ENCODE results near the gene PRKAR2B.
"Not testable (repeated sequence)": the region's sequence is repeated elsewhere in the genome, so short reads cannot be mapped to it uniquely, and the experiment has no call there.

The PRKAR2B gene

DNA sequence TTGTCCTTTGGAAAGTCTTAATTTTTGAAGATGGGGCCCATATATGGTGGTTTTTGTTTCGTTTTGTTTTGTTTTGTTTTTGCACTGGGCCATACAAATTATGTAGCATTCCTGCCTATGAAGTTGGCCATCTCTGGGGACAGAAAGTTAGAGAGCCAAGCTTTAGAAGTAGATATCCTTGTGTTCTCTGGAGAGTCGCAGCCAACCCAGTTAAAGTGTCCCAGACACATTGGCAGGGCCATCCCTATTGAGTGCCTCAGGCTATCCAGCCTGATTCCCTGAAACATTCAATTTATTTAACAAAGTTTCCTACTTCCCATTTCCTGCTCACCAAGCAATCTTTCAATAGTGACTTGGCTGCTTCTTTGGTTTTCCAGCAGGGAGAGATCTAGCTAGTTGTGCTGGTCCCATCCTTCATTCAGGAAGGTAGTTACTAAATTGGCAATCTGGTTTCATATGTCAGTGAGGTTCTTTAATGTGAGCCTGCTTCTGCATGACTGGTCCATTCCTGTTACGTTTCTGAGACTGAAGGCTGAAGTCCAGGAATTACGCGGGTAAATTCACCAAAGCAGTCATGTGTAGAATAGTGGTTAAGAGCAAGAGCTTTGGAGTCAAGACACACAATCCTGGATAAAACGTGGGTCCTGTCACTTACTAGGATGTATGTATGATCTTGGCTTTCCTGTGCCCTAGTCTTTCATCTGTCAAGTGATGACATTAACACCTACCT, 75.0 kb downstream of the PRKAR2B start:
- no peak for DNase-seq (ENCODE audit: low spot score)

DNA sequence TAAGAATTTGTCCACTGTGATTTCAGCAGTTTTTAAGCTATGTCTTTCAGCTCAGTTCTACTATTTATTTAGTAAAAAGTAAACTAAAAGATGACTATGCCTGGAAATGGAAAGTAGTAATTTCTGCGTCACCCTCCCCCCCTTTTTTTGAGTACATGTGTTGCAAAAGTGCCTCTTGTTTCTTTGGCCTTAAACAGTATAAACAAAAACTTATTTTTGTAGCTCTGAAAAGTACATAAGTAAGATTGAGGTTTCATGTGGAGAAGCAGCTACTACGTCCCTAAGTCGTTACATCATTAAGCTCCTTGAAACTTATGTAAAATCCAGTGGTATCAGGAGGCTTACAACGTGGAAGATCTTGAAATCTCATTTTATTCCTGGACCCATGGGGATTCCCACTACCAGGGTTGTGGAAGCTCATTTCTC, 78.0 kb downstream of the PRKAR2B start:
- DNase-seq (ENCODE audit: low spot score): no peak

DNA sequence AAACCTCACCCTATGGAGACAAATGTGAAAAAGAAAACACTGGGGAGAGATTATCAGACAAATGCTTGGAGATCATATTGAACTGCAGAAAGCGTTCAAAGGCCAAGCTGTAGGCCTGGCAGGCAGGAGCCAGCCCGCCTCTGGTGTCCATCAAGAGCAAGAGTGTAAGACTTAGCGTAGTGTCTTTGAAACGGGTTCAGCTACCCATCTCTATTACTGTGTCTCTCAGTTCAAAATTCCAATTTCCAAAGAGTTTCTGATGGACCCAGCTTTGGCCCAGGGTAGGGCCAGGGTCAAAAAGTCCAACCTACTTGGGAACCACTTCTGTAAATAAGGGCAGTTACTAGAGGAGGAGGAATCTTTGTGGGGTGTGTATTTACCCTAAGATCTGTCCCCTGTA, 78.9 kb downstream of the PRKAR2B start:
- no peak for DNase-seq (ENCODE audit: low spot score)

DNA sequence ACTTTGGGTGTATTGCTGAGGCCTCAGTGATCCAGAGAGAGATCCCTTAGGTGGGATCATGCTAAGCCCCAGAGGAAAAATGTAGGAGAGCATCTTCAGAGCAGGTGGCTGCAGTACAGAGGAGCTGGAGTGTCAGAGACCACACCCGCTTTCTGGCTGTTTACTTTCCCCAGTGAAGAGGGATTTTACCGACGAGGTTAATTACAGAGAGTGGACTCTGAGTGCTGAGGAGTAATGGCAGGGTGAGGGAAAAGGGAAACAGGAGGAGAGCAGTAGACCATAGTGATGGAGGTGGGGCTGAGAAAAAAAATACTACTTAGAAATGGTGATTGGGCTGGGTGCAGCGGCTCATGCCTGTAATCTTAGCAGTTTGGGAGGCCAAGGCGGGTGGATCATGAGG, 81.0 kb downstream of the PRKAR2B start:
- no peak for DNase-seq (ENCODE audit: low spot score)

DNA sequence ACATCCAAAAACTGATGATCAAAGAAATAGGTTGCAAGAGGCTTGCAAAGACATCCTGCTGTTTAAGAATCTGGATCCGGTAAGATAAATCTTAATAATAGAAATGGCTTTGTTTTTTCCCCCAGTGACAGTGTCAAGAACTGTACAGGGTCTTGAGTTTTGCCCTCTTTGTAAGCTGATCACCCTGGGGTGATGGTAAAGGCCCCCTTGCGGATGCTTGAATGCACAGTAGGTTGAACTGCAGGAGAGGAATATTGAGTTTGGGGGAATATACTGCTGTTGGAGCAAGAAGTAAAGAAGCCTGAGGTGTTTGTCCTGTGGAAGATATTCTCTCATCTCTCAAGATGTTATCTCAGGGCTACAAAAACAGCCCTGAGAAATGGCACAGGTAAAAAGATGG, 83.7 kb downstream of the PRKAR2B start:
- DNase-seq (ENCODE audit: low spot score): no peak

DNA sequence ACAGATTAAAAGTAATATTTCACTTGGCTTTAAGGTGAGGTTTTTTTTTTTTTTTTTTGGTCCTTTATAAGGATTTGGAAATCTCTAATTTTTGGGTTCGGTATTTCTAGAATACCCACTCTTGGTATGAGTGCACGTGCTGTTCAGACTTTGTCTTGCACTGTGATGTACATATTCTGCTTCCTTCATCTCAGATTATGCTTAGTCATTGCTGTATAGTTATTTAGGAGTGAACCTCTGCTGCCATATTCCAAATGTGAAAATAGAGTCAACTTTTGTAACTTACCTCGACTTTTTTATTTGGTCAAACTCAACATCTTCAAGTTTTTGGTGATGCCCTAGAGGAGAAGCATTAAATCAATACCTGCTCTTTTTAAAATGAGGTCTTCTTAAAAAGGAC, 84.2 kb downstream of the PRKAR2B start:
- no peak for DNase-seq (ENCODE audit: low spot score)

DNA sequence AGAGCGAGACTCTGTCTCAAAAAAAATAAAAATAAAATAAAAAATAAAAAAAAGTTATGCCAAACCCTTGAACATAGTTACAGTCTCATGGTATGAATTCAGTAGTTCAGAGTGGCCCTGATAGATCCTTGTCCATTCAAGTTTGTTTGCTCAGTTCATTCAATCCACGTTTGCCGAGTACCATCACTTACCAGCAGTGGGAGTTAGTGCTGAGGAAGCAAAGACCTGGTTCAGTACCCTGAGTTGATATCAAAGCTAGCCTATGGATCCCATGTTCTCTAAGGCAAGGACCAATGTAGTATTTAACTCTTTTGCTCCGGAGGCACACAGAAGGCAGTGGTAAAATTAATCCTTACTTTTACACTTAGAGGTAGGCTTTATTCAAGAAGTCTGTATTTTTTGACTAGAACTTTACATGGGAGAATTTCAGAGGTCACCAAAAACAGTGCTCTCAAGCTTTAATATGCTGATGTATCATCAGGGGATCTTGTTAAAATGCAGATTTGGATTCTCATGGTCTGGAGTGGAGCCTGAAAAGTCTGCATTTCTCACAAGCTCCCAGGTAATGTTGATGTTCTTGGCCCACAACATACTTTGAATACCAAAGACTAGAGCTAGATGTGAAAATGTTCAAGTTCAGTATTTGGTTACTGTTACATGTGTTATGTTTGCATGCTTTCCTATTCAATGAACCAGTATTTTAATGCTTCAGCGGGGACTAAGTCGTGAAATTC, 86.1 kb downstream of the PRKAR2B start:
- no peak for DNase-seq (ENCODE audit: low spot score)

DNA sequence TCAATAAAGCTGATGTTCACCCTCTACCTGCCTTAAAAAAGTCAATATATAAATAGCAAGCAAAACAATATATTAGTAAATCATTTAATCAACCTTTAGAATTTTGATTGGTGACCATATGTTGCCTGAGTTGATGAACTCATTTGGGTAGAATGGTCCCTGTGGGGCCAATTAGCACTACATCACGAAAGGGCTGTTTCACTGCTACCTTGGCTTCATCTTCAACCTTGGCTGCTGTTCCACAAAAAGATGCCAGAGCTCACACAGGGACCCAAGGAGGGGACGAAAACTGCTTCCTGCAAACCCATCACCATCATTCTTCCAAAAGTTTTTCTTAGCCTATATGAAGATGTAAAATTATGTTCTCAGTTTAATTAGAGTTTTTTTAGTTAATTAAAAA, 88.9 kb downstream of the PRKAR2B start:
- DNase-seq (ENCODE audit: low spot score): no peak

DNA sequence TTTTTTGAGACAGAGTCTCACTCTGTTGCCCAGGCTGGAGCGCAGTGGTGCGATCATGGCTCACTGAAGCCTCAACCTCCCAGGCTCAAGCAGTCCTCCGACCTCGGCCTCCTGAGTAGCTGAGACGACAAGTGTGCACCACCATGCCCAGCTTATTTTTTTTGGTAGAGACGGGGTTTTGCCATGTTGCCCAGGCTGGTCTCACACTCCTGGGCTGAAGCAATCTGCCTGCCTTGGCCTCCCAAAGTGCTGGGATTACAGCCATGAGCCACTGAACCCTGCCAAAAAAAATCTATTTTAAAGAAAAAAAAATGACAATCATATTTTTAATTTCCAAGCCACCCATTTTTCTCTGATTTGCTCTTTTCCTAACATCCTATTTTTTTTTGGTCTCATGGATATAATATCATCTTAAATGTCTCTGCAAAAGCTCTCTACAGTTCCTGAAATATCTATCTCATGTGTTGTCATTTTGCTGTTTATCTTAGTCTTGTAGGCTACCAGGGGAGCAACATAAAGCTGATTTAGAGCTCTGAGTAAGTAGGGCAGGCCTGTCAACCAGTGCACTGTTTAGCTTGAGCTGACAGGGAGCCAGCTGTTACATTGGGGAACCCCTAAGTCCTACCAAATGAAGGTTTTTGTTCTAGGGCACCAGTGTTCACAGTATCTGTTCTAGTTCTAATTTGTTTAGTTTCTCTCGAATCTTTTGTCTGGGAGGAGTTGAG, 94.4 kb downstream of the PRKAR2B start:
- no peak for DNase-seq (ENCODE audit: low spot score)

DNA sequence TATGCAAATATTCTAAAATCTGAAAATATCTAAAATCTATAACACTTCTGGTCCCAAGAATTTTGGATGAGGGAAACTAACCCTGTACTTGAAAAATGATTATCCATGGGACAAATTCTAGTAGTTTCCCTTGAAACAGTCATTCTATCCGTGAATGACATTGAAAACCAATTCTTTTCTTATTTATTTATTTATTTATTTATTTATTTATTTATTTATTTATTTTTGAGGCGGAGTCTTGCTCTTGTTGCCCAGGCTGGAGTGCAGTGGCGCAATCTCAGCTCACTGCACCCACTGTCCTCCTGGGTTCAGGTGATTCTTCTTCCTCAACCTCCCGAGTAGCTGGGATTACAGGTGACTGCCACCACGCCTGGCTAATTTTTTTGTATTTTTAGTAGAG, 99.4 kb downstream of the PRKAR2B start:
- DNase-seq (ENCODE audit: low spot score): not testable (repeated sequence)

DNA sequence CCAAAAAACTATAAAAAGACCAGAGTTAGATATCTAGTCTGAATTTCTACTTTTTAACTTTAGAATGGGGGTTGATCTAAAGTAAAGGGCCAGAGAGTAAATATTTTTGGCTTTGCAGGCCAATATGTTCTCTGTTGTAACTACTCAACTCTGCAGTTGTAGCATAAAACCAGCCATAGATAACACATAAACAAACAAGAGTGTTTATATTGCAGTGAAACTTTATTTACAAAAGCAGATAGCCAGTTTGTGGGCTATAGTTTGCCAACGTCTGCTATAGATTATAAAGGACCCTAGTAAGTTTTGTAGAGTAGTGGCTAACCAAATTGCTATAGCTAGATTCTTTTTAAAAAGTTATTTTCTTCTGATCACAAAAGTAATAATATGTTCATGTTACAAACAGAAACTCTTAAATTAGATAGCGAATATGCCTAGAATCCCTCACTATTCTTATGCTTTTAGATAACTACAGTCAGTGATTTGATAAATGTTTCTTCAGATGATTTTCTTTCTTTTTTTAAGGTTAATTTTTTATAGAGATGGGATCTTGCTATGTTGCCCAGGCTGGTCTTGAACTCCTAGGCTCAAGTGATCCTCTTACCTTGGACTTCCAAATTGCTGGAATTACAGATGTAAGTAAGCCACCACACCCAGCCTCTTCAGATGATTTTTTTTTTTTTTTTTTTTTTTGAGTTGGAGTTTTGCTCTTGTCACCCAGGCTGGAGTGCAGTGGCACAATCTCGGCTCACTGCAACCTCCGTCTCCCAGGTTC, 100.7 kb downstream of the PRKAR2B start:
- no peak for DNase-seq (ENCODE audit: low spot score)

DNA sequence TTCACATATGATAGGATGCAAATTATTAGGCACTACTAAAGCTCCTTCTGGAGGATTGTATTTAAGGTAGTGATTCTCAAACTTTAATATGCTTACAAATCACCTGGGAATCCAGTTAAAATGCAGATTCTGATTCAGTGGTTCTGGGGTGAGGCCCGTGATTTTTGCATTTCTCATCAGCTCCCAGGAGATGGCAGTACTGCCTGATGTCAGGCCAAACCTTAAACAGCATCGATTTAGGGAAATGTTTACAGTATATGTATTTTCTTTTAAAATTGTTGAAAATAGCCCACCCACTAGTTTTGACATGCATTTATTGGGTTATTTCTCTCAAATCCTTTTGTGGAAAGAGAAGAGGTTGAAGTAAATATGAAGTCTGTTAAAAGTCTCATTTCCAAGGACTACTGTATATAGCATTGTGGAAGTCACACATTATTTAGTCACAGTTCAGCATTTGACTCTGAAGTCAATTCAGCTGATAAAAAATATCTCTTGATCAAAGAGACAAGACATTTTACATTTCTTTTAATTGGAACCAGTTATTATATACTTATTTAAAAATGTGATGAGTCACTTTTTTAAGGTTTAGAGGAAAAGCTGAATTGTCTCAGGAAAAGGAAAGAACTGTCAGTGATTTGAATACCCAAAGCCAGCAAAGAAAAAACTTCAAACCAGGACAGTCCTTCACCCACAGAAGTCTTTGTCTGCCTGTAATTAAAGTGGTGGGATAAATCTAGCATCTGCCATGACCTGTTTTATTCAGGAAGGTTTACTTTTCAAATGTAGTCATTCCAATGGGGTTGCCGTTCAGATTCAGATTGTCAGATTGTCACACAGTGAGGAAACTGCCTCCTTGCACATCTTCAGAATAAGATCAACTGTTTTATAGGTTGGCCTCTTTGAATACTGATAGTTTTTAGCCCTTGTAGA, 103.2 kb downstream of the PRKAR2B start:
- DNase-seq (ENCODE audit: low spot score): peak; percentile 54

DNA sequence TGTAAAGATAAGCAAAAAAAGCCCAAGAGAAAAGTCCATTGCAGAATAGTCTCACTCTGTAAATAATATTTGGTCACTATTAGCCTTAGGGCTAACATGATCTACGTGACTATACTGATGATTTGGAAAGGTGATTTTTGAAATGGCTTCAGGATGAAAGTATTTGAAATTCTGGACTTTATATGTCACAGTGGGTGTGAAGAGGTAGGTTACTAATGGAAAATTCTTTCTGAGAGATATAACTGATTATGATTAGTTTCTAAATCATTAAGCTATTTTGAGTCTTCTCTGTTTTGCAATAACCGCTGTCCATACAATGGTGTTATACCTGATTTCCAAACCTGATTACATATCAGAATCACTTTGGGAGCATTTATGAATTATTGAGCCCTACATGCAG, 104.2 kb downstream of the PRKAR2B start:
- no peak for DNase-seq (ENCODE audit: low spot score)

DNA sequence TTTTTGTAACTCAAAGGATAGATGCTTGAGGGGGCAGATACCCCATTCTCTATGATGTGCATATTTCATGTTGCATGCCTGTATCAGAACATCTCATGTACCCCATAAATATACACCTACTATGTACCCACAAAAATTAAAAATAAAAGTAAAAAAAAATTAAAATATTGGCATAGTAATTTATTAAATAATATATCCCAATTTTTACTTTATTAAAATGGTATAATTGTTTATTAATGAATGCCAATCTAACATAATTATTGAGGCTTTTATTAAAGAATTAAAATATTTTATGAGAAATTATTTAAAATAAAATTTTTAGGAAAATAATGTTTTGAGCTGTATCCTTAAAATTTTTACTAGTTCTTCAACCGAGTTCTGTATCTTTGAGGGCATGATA, 105.4 kb downstream of the PRKAR2B start:
- no peak for DNase-seq (ENCODE audit: low spot score)

DNA sequence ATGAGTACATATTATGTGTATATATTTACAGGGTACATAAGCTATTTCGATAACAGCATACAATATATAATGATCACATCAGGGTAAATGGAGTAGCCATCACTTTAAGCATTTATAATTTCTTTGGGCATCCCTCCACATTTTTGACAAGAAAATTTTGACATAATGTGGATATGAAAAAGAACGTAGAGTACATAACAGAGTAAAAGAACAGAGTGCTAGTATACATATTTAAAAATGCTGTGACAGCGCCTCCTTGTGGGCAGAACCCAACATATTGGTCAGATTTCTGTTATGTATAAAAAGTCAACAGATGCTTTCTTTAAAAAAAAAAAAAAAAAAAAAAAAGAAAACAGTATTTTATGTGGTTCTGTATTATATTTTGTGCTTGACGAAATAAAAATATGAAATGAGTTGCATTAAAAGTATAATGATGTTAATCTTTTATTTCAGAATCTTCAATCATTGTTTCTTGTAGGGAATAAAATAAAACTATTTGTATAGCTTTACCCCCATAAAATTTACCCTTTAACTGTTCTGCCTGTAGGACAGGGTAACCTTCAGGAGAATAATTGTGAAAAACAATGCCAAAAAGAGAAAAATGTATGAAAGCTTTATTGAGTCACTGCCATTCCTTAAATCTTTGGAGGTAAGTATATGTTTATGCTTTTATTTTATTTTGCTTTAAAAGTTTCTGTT, 106.0 kb downstream of the PRKAR2B start:
- peak; percentile 83 for DNase-seq (ENCODE audit: low spot score)

DNA sequence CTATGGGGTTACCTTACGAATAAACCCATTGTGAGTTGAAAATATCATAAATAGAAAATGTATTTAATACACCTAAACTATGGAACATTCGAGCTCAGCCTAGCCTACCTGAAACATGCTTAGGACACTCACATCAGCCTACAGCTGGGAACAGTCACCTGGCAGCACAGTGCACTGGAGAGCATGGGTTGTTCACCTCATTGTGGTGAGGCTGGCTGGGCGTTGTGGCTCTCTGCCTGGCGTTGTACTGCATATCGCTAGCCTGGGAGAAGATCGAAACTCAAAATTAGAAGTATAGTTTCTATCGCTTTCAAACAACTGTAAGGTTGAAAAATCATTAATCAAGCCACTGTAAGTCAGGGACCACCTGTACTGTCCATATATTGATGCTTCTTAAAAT, 107.0 kb downstream of the PRKAR2B start:
- DNase-seq (ENCODE audit: low spot score): no peak

DNA sequence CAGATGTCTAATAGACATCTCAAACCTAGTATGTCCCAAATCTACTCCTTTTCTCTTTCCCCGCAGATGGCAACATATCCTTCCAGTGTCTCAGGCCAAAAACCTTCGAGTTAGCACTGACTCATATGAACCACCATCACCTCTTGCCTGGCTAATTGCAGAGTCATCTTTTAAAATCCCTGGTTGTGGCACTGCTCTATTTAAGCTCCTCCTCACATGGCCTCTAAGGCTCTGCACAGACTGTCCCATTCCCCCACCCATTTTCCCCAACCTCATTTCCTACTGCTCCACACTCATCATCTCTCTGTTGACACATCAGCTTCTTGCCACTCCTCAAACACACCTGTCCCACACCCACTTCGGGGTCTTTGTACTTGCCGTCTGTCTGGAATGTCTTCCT, 107.5 kb downstream of the PRKAR2B start:
- no peak for DNase-seq (ENCODE audit: low spot score)

DNA sequence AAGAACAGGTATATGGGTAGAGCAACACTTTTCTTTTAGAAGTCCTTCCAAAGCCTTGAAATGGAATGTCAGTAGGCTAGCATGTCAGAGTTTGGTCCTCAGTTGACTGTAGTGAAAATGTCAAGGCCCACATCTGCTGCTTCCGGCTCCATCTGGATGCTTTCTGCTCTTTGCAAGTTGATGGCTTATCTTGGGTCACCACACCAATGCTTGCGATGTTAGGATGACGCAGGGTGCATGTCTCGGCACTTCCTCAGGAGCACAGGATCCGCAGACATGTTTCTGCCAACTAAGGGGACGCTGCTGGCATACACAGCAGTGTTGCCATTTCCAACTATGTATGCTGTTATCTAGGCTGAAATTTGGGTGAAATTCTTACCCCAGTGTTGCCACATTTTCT, 110.3 kb downstream of the PRKAR2B start:
- no peak for DNase-seq (ENCODE audit: low spot score)

DNA sequence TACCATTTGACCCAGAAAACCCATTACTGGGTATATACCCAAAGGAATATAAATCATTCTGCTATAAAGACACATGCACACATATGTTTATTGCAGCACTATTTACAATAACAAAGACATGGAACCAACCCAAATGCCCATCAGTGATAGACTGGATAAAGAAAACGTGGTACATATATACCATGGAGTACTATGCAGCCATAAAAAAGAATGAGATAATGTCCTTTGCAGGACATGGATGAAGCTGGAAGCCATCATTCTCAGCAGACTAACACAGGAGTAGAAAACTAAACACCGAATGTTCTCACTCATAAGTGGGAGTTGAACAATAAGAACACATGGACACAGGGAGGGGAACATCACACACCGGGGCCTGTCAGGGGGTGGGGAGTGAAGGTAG, 111.2 kb downstream of the PRKAR2B start:
- DNase-seq (ENCODE audit: low spot score): not testable (repeated sequence)

DNA sequence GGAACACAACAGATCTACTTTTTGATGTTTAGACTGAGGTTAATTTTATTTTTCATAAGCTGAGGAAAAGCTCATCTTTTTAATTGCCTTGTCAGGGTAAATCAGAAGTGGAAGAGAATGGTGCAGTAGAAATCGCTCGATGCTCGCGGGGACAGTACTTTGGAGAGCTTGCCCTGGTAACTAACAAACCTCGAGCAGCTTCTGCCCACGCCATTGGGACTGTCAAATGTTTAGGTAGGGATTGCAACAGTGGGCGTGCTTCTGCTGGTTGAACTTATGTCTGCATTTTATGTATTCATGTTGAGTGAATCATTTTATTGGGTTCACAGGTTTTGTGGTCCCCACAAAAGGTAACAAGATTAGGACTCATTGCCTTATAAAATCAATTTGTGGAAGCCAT, 112.6 kb downstream of the PRKAR2B start:
- DNase-seq (ENCODE audit: low spot score): no peak

DNA sequence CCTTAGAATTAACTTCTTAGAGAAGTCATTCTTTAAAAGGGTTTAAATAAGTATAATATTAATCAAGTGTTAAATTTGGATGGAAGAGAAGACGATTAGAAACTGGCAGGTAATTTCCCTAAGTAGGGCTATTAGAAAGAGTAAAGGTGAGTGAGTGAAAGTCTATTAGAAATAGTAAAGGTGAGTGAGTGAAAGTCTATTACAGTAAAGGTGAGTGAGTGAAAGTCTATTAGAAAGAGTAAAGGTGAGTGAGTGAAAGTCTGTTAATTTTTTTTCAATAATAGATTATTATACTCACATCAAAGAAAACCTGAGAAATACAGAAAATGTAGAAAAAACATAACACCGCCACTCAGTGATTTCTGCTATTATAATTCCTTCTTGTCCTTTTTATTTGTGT, 113.5 kb downstream of the PRKAR2B start:
- no peak for DNase-seq (ENCODE audit: low spot score)
